ENCODE results near the gene STRBP. TPM values are rescaled to one million over a fixed set of nuclear protein-coding genes. Genes with fewer than 3 reads are reported as not detected.

STRBP gene
- total RNA-seq, 1 experiment from 2014 or later, result 40.3 TPM

- H3K4me3 ChIP-seq (ENCODE audit: low read depth in 2 of 2, low read length in 2 of 2), result no peak overlapping the region
- no peak overlapping the region for H3K27ac ChIP-seq (ENCODE audit: low read length)
- no peaks in the 10 kb centered on the region for H3K4me1 ChIP-seq (ENCODE audit: control insufficient read depth, insufficient read depth, low read length)
- intact Hi-C loops (cut with micrococcal nuclease; ENCODE audit: unreplicated experiment) (no loop called here), in situ Hi-C loops (cut with HindIII; ENCODE audit: low pct_unique_long_range_greater_than_20kb, low sequenced_read_pairs) (no loop called here)
- ATAC-seq, result no peak
- CTCF ChIA-PET, result no interaction called here
- H3K27me3 ChIP-seq (ENCODE audit: control insufficient read depth, insufficient read depth, low read length), result no peaks in the 10 kb centered on the region
- no peak for DNase-seq (ENCODE audit: low read depth, low spot score)
- BruUV-seq (replicated peaks), result no TSS peak
- no peaks in the 10 kb centered on the region for H3K9me3 ChIP-seq (ENCODE audit: control insufficient read depth, insufficient read depth, low read depth, low read length)
- no peaks in the 10 kb centered on the region; the same call in 1 of the 2 replicates for H3K36me3 ChIP-seq (ENCODE audit: control insufficient read depth, insufficient read depth, low read length)
- TF ChIP-seq SIN3A (IDR thresholded peaks at IDR 0.05; ENCODE audit: borderline replicate concordance, insufficient read depth, low read depth, low read length) (no peak), CTCF (IDR thresholded peaks at IDR 0.05) (no peak), TCF7L2 (IDR thresholded peaks at IDR 0.05; ENCODE audit: low read depth, low read length) (no peak), POLR2AphosphoS5 (IDR thresholded peaks at IDR 0.05; ENCODE audit: low read depth, low read length) (no peak)
- TF ChIP-seq, protein P1, sequence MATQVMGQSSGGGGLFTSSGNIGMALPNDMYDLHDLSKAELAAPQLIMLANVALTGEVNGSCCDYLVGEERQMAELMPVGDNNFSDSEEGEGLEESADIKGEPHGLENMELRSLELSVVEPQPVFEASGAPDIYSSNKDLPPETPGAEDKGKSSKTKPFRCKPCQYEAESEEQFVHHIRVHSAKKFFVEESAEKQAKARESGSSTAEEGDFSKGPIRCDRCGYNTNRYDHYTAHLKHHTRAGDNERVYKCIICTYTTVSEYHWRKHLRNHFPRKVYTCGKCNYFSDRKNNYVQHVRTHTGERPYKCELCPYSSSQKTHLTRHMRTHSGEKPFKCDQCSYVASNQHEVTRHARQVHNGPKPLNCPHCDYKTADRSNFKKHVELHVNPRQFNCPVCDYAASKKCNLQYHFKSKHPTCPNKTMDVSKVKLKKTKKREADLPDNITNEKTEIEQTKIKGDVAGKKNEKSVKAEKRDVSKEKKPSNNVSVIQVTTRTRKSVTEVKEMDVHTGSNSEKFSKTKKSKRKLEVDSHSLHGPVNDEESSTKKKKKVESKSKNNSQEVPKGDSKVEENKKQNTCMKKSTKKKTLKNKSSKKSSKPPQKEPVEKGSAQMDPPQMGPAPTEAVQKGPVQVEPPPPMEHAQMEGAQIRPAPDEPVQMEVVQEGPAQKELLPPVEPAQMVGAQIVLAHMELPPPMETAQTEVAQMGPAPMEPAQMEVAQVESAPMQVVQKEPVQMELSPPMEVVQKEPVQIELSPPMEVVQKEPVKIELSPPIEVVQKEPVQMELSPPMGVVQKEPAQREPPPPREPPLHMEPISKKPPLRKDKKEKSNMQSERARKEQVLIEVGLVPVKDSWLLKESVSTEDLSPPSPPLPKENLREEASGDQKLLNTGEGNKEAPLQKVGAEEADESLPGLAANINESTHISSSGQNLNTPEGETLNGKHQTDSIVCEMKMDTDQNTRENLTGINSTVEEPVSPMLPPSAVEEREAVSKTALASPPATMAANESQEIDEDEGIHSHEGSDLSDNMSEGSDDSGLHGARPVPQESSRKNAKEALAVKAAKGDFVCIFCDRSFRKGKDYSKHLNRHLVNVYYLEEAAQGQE (IDR thresholded peaks at IDR 0.05; ENCODE audit: insufficient read depth in 1 of 2, low read depth in 2 of 2, low read length in 1 of 2), result no peak
- POLR2A ChIA-PET, result no interaction called here
These were observed 135.7 kb downstream of the STRBP start for GRCh38 chr9:123132696-123133095.

- H3K9me3 ChIP-seq (ENCODE audit: control insufficient read depth, insufficient read depth, low read depth, low read length), result no peaks in the 10 kb centered on the region
- H3K36me3 ChIP-seq (ENCODE audit: control insufficient read depth, insufficient read depth, low read length), result no peaks in the 10 kb centered on the region; the same call in 1 of the 2 replicates
- no peaks in the 10 kb centered on the region for H3K4me1 ChIP-seq (ENCODE audit: control insufficient read depth, insufficient read depth, low read length)
- in situ Hi-C loops (cut with HindIII; ENCODE audit: low pct_unique_long_range_greater_than_20kb, low sequenced_read_pairs) (no loop called here), intact Hi-C loops (cut with micrococcal nuclease; ENCODE audit: unreplicated experiment) (no loop called here)
- ChIA-PET CTCF (no interaction called here), POLR2A (no interaction called here)
- TF ChIP-seq, protein P1 (IDR thresholded peaks at IDR 0.05; ENCODE audit: insufficient read depth in 1 of 2, low read depth in 2 of 2, low read length in 1 of 2), result no peak
- TF ChIP-seq POLR2AphosphoS5 (IDR thresholded peaks at IDR 0.05; ENCODE audit: low read depth, low read length) (no peak), SIN3A (IDR thresholded peaks at IDR 0.05; ENCODE audit: borderline replicate concordance, insufficient read depth, low read depth, low read length) (no peak), TCF7L2 (IDR thresholded peaks at IDR 0.05; ENCODE audit: low read depth, low read length) (no peak), CTCF (IDR thresholded peaks at IDR 0.05) (no peak)
- no TSS peak for BruUV-seq (replicated peaks)
- DNase-seq (ENCODE audit: low read depth, low spot score) (no peak), ATAC-seq (no peak)
- no peak overlapping the region for H3K4me3 ChIP-seq (ENCODE audit: low read depth in 2 of 2, low read length in 2 of 2)
- no peaks in the 10 kb centered on the region for H3K27me3 ChIP-seq (ENCODE audit: control insufficient read depth, insufficient read depth, low read length)
- no peak overlapping the region for H3K27ac ChIP-seq (ENCODE audit: low read length)
These were observed 136.4 kb downstream of the STRBP start for GRCh38 chr9:123131993-123132392.

Measured in Panc1 (cell line).